Gastrocnemius medialis (tissue), 4 donors: ENCODE measurements around the gene OSBPL10.

Source experiments
- CTCF ChIP-seq, 5 experiments: fragments of 450-650 bp in 3 of 5; fragments of 200-600 bp in 2 of 5; sonication (generic) in 2 of 5; IDR thresholded peaks in 4 of 5; conservative IDR thresholded peaks in 1 of 5; 1 replicate in 4 of 5; 2 replicates in 1 of 5; pipeline ENCODE4 v1.5.1; 2016 to 2019; ENCODE audit warnings: antibody characterized with exemption in 5 of 5, mild to moderate bottlenecking in 3 of 5, moderate library complexity in 3 of 5
- POLR2A ChIP-seq, 2 donors: fragments of 450-650 bp; IDR thresholded peaks; one replicate each; pipeline ENCODE4 v1.6.1; 2017; ENCODE audit warnings: antibody characterized with exemption in 2 of 2, mild to moderate bottlenecking in 2 of 2, moderate library complexity in 2 of 2

DNA sequence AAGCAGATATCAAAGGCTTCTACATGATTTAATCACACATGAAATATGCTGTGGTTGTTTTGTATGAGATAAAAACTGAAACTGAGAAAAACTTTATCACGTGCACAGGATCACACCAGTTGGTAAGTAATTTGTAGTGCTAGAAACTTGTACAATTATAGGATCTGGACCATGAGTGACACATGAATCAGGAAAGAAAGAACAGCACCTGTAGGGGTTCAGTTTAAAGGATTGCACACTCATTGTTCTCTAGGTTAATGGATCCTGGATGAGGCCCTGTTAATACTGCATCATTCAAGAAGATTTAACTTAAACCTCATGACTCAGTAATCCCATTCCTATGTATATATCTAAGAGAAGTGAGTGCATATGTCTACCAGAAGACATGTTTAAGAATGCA, 360.4 kb downstream of the OSBPL10 start:
- TF ChIP-seq CTCF (IDR thresholded peaks at IDR 0.05 in 4 of 5, conservative IDR thresholded peaks at IDR 0.05 in 1 of 5) (no peak), POLR2A (IDR thresholded peaks at IDR 0.05) (no peak)
